Ovary (tissue), 3 donors: ENCODE data around the gene TOR1A.

Experiments used
- EP300 ChIP-seq: sonication (generic); formaldehyde crosslinking; IDR thresholded peaks from one replicate; pipeline ENCODE4 v1.6.1; 2017; ENCODE audit warnings: antibody characterized with exemption
- POLR2A ChIP-seq: fragments of 450-650 bp; IDR thresholded peaks from one replicate; pipeline ENCODE4 v1.6.1; 2017; ENCODE audit warnings: antibody characterized with exemption, mild to moderate bottlenecking, moderate library complexity
- TF ChIP-seq, protein P1 (sequence below), 3 donors: fragments of 450-650 bp in 2 of 3; fragments of 200-600 bp in 1 of 3; IDR thresholded peaks; one replicate each; pipeline versions ENCODE4 v1.5.1 to v1.8.0; 2016 to 2022; ENCODE audit warnings: antibody characterized with exemption in 3 of 3, mild to moderate bottlenecking in 1 of 3
- donor health status: DM: no; HTN: no; CAD: no.

- TF ChIP-seq EP300 (no peak), POLR2A (no peak)
- TF ChIP-seq, protein P1, sequence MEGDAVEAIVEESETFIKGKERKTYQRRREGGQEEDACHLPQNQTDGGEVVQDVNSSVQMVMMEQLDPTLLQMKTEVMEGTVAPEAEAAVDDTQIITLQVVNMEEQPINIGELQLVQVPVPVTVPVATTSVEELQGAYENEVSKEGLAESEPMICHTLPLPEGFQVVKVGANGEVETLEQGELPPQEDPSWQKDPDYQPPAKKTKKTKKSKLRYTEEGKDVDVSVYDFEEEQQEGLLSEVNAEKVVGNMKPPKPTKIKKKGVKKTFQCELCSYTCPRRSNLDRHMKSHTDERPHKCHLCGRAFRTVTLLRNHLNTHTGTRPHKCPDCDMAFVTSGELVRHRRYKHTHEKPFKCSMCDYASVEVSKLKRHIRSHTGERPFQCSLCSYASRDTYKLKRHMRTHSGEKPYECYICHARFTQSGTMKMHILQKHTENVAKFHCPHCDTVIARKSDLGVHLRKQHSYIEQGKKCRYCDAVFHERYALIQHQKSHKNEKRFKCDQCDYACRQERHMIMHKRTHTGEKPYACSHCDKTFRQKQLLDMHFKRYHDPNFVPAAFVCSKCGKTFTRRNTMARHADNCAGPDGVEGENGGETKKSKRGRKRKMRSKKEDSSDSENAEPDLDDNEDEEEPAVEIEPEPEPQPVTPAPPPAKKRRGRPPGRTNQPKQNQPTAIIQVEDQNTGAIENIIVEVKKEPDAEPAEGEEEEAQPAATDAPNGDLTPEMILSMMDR (IDR thresholded peaks at IDR 0.05): no peak
Observed at GRCh38 chr9:129868872-129869486, 45.0 kb upstream of the TOR1A start.
